Measurements from ENCODE around the gene BIRC3.

BIRC3 gene

GRCh38 chr11:102272047-102272824 is 45.0 kb upstream of the BIRC3 start:
- DNase-seq: no peak
- no peak overlapping the region for H3K27ac ChIP-seq
- no peaks in the 10 kb centered on the region for H3K36me3 ChIP-seq (replicated peaks)
- H3K27me3 ChIP-seq (replicated peaks): no peaks in the 10 kb centered on the region
- TF ChIP-seq CTCF (IDR thresholded peaks at IDR 0.05; ENCODE audit: low read depth, low read length, missing control alignments): no peak
- in situ Hi-C loops (cut with HindIII; ENCODE audit: low pct_ligation_motif_present, low sequenced_read_pairs): no loop called here
- H3K4me3 ChIP-seq (ENCODE audit: low read depth, low read length): no peak overlapping the region

- Histone ChIP-seq H3K36me3 (replicated peaks) (no peaks in the 10 kb centered on the region), H3K4me3 (ENCODE audit: low read depth, low read length) (no peak overlapping the region), H3K27ac (no peak overlapping the region), H3K27me3 (replicated peaks) (no peaks in the 10 kb centered on the region)
- in situ Hi-C loops (cut with HindIII; ENCODE audit: low pct_ligation_motif_present, low sequenced_read_pairs): no loop called here
- no peak for DNase-seq
- TF ChIP-seq CTCF (IDR thresholded peaks at IDR 0.05; ENCODE audit: low read depth, low read length, missing control alignments): no peak
Measured at GRCh38 chr11:102274628-102275027, 42.7 kb upstream of the BIRC3 start.

DNA sequence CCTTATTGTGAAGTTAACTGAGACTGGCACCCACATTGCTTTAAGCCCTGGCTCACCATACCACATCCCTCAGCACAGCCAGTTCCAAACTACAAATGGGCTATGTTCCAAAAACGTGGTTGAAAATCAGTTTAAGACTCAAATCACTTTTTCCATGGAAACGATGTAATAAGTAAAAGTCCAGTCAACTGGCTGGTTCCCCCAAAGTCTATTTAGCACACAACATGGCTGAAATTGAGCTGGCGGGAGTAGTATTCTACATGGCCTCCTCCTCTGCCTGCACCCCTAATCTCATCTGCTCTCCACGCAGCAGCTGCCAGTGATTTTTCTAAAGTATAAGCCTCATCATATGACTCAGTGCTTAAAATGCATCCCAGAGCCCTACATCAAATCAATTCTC is 40.9 kb upstream of the BIRC3 start:
- Histone ChIP-seq H3K4me3 (ENCODE audit: low read depth, low read length) (no peak overlapping the region), H3K27me3 (replicated peaks) (no peaks in the 10 kb centered on the region), H3K36me3 (replicated peaks) (no peaks in the 10 kb centered on the region), H3K27ac (no peak overlapping the region)
- in situ Hi-C loops (cut with HindIII; ENCODE audit: low pct_ligation_motif_present, low sequenced_read_pairs): no loop called here
- DNase-seq: no peak
- no peak for TF ChIP-seq CTCF (IDR thresholded peaks at IDR 0.05; ENCODE audit: low read depth, low read length, missing control alignments)

DNA sequence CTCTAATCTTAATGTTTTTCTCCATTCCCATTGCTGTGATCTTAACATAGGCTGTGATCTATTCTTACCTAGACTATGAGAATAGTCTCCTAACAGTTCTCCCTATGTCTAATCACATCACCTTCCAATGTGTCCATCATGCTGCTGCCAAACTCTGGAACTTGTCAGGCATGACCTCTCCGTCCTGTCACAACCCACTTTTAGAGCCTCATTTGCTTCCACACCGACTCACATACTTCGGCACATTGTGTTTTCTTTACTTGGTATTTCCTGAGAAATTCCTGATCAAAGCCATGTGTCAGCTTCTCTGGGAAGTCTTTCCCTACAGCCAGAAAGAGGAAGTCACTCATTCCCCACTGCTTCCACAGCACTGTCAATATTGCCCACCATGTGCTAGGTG is 40.5 kb upstream of the BIRC3 start:
- DNase-seq: no peak
- no peak for TF ChIP-seq CTCF (IDR thresholded peaks at IDR 0.05; ENCODE audit: low read depth, low read length, missing control alignments)
- in situ Hi-C loops (cut with HindIII; ENCODE audit: low pct_ligation_motif_present, low sequenced_read_pairs): no loop called here
- Histone ChIP-seq H3K27me3 (replicated peaks) (no peaks in the 10 kb centered on the region), H3K27ac (no peak overlapping the region), H3K36me3 (replicated peaks) (no peaks in the 10 kb centered on the region), H3K4me3 (ENCODE audit: low read depth, low read length) (no peak overlapping the region)

DNA sequence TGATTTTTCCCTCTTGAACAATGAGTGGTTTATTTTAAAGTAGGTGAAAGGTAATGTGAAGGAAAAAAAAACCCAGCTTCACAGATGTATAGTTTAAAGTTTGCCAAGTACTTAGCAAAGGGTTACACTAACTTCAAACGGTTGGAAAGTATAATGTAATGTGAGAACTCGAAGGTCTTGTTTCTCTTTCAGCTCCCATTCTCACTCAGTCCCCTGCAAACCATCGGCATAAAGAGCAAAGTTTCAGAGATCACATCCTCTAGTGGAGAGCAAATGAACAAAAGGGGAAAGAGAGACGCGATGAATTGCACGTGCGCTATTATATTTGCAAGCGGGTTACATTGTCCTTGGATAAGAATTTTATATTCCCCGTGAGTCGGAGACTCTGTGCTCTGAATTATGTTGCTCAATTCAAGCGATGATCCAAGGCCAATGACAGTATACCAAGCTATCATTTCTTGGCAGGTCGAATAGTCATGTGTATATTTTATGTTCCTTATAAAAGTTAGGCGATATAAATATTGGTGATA is 37.6 kb upstream of the BIRC3 start:
- peak overlapping the region; percentile 23 for H3K4me3 ChIP-seq (ENCODE audit: low read depth, low read length)
- H3K36me3 ChIP-seq (replicated peaks): no peaks in the 10 kb centered on the region
- TF ChIP-seq CTCF (IDR thresholded peaks at IDR 0.05; ENCODE audit: low read depth, low read length, missing control alignments): peak; percentile 48
- H3K27me3 ChIP-seq (replicated peaks): no peaks in the 10 kb centered on the region
- in situ Hi-C loops (cut with HindIII; ENCODE audit: low pct_ligation_motif_present, low sequenced_read_pairs): no loop called here
- DNase-seq: peak; percentile 7
- no peak overlapping the region for H3K27ac ChIP-seq
